Neural progenitor cell (in vitro differentiated cells): ENCODE results near the gene OVCH2.

Experiments
- CTCF ChIP-seq: fragments of 200-600 bp; sonication (generic); IDR thresholded peaks from 2 replicates; pipeline ENCODE4 v1.5.1; 2017; ENCODE audit warnings: antibody characterized with exemption, mild to moderate bottlenecking
- EZH2 ChIP-seq: fragments of 200-600 bp; sonication (generic); IDR thresholded peaks from 2 replicates; pipeline ENCODE4 v1.6.1; 2017; ENCODE audit warnings: antibody characterized with exemption, mild to moderate bottlenecking, moderate library complexity
- EZH2phosphoT487 ChIP-seq: fragments of 200-600 bp; sonication (generic); IDR thresholded peaks from 2 replicates; pipeline ENCODE4 v1.6.1; 2017; ENCODE audit warnings: antibody characterized with exemption

GRCh38 chr11:7714786-7715185, 8.5 kb upstream of the OVCH2 start:
- TF ChIP-seq CTCF (no peak), EZH2phosphoT487 (no peak), EZH2 (no peak)
